ENCODE measurements around the gene COL6A3. TPM values are rescaled to one million over a fixed set of nuclear protein-coding genes. Genes with fewer than 3 reads are reported as not detected.

The COL6A3 gene
- total RNA-seq, 4 donors from 2014 or later: 68.1 to 261 (median 75.6) TPM

GRCh38 chr2:237391140-237391539 is 22.8 kb downstream of the COL6A3 start:
- no peaks in the 10 kb centered on the region for H3K9me3 ChIP-seq
- peaks cover 0 to 8% (median 0%) of the 10 kb centered on the region in 4 donors for H3K4me1 ChIP-seq
- H3K36me3 ChIP-seq: no peaks in the 10 kb centered on the region
- no peak overlapping the region for H3K4me3 ChIP-seq
- no peaks in the 10 kb centered on the region for H3K27me3 ChIP-seq
- WGBS, 2 donors (ENCODE audit: low coverage in 1 of 2): 53 to 60% methylated on average over 5 of the region's 5 CpGs
- peak overlapping the region in 2 of 4 donors; percentile 25 to 63 for H3K27ac ChIP-seq
- in situ Hi-C loops (cut with MboI; ENCODE audit: low pct_ligation_motif_present in 1 of 4, low pct_unique_long_range_greater_than_20kb in 1 of 4, low sequenced_read_pairs in 3 of 4) (no loop called here), intact Hi-C loops (cut with DNase I; ENCODE audit: low total_unique reads) (no loop called here)
- no peak for TF ChIP-seq CTCF (IDR thresholded peaks at IDR 0.05)
- TF ChIP-seq POLR2A (IDR thresholded peaks at IDR 0.05): no peak
- no peak for TF ChIP-seq POLR2AphosphoS5 (IDR thresholded peaks at IDR 0.05)
- no peak for DNase-seq

- 59 to 64% methylated on average over 2 of the region's 2 CpGs for WGBS, 2 donors (ENCODE audit: low coverage in 1 of 2)
- H3K27me3 ChIP-seq: no peaks in the 10 kb centered on the region
- no peak for DNase-seq
- peaks cover 0 to 8% (median 0%) of the 10 kb centered on the region in 4 donors for H3K4me1 ChIP-seq
- no peak for TF ChIP-seq POLR2AphosphoS5 (IDR thresholded peaks at IDR 0.05)
- TF ChIP-seq CTCF (IDR thresholded peaks at IDR 0.05): no peak
- peak overlapping the region in 3 of 4 donors; percentile 10 to 63 (median 33) for H3K27ac ChIP-seq
- no peaks in the 10 kb centered on the region for H3K36me3 ChIP-seq
- in situ Hi-C loops (cut with MboI; ENCODE audit: low pct_ligation_motif_present in 1 of 4, low pct_unique_long_range_greater_than_20kb in 1 of 4, low sequenced_read_pairs in 3 of 4) (no loop called here), intact Hi-C loops (cut with DNase I; ENCODE audit: low total_unique reads) (no loop called here)
- H3K9me3 ChIP-seq: no peaks in the 10 kb centered on the region
- H3K4me3 ChIP-seq: no peak overlapping the region
These were observed 23.7 kb downstream of the COL6A3 start for GRCh38 chr2:237390235-237390634.

- no peak for TF ChIP-seq EP300 (IDR thresholded peaks at IDR 0.05; ENCODE audit: low read depth)
- TF ChIP-seq POLR2A (IDR thresholded peaks at IDR 0.05): no peak
- no peak for TF ChIP-seq CTCF (IDR thresholded peaks at IDR 0.05)
- no peak for TF ChIP-seq POLR2AphosphoS5 (IDR thresholded peaks at IDR 0.05)
- DNase-seq: no peak
- H3K4me3 ChIP-seq: no peak overlapping the region
- WGBS, 2 donors (ENCODE audit: low coverage in 1 of 2): 76 to 86% methylated on average over 3 of the region's 3 CpGs
- in situ Hi-C loops (cut with MboI; ENCODE audit: low pct_ligation_motif_present in 1 of 4, low pct_unique_long_range_greater_than_20kb in 1 of 4, low sequenced_read_pairs in 3 of 4) (no loop called here), intact Hi-C loops (cut with DNase I; ENCODE audit: low total_unique reads) (no loop called here)
- no peaks in the 10 kb centered on the region for H3K36me3 ChIP-seq
- no peaks in the 10 kb centered on the region for H3K9me3 ChIP-seq
- H3K27ac ChIP-seq: peak overlapping the region in 3 of 4 donors; percentile 10 to 63 (median 33)
- H3K4me1 ChIP-seq: peaks cover 0 to 8% (median under 1%) of the 10 kb centered on the region in 4 donors
- no peaks in the 10 kb centered on the region for H3K27me3 ChIP-seq
These were observed 24.1 kb downstream of the COL6A3 start for GRCh38 chr2:237389831-237390230.

- Histone ChIP-seq H3K36me3 (no peaks in the 10 kb centered on the region), H3K4me1 (peaks cover 0 to 8% (median 2%) of the 10 kb centered on the region in 4 donors), H3K27ac (peak overlapping the region in 1 of 4 donors; percentile 6), H3K4me3 (no peak overlapping the region), H3K9me3 (no peaks in the 10 kb centered on the region), H3K27me3 (no peaks in the 10 kb centered on the region)
- TF ChIP-seq POLR2AphosphoS5 (IDR thresholded peaks at IDR 0.05) (no peak), CTCF (IDR thresholded peaks at IDR 0.05) (no peak), POLR2A (IDR thresholded peaks at IDR 0.05) (no peak), EP300 (IDR thresholded peaks at IDR 0.05; ENCODE audit: low read depth) (no peak)
- in situ Hi-C loops (cut with MboI; ENCODE audit: low pct_ligation_motif_present in 1 of 4, low pct_unique_long_range_greater_than_20kb in 1 of 4, low sequenced_read_pairs in 3 of 4): no loop called here
- no peak for DNase-seq
- intact Hi-C loops (cut with DNase I; ENCODE audit: low total_unique reads): no loop called here
- WGBS, 2 donors (ENCODE audit: low coverage in 1 of 2): 70 to 82% methylated on average over 2 to 5 of the region's 5 CpGs
These were observed 25.9 kb downstream of the COL6A3 start for GRCh38 chr2:237388036-237388435.
